Measurements from ENCODE around the gene FBXL13.
"Not testable (repeated sequence)": the region's sequence is repeated elsewhere in the genome, so short reads cannot be mapped to it uniquely, and the experiment has no call there.

The FBXL13 gene

GRCh38 chr7:102931757-102932156 lies 142.8 kb downstream of the FBXL13 start:
- no peak for DNase-seq

GRCh38 chr7:102927312-102927933 lies 147.2 kb downstream of the FBXL13 start:
- peak; percentile 80 for DNase-seq

- DNase-seq: peak; percentile 63
Measured at GRCh38 chr7:102926783-102927140, 147.8 kb downstream of the FBXL13 start.

GRCh38 chr7:102925976-102926782 lies 148.4 kb downstream of the FBXL13 start:
- peak; percentile 59 for DNase-seq

GRCh38 chr7:102918845-102919244 lies 155.8 kb downstream of the FBXL13 start:
- peak; percentile 55 for DNase-seq

- DNase-seq: no peak
Measured at GRCh38 chr7:102917436-102918353, 156.9 kb downstream of the FBXL13 start.

- peak; percentile 53 for DNase-seq
Measured at GRCh38 chr7:102916881-102917280, 157.7 kb downstream of the FBXL13 start.

GRCh38 chr7:102916426-102916825 lies 158.2 kb downstream of the FBXL13 start:
- DNase-seq: peak; percentile 69

GRCh38 chr7:102914585-102914984 lies 160.0 kb downstream of the FBXL13 start:
- DNase-seq: peak; percentile 74

- DNase-seq: no peak
Measured at GRCh38 chr7:102913826-102914225, 160.8 kb downstream of the FBXL13 start.

- DNase-seq: peak; percentile 92
Measured at GRCh38 chr7:102912742-102913141, 161.9 kb downstream of the FBXL13 start, which contains the start of gene LRRC17. LRRC17 (plus strand) TSS chr7:102913000; CDS start chr7:102933914, 20,914 bp downstream.

- no peak for DNase-seq
Measured at GRCh38 chr7:102908676-102909075, 165.9 kb downstream of the FBXL13 start.

- DNase-seq: not testable (repeated sequence)
Measured at GRCh38 chr7:102903576-102903975, 171.0 kb downstream of the FBXL13 start.

- not testable (repeated sequence) for DNase-seq
Measured at GRCh38 chr7:102902052-102902451, 172.5 kb downstream of the FBXL13 start.

- DNase-seq: no peak
Measured at GRCh38 chr7:102898532-102898859, 176.1 kb downstream of the FBXL13 start.

GRCh38 chr7:102897856-102898531 lies 176.6 kb downstream of the FBXL13 start:
- no peak for DNase-seq

GRCh38 chr7:102897211-102897631 lies 177.4 kb downstream of the FBXL13 start:
- DNase-seq: no peak

- DNase-seq: no peak
Measured at GRCh38 chr7:102896585-102896984, 178.0 kb downstream of the FBXL13 start.

- no peak for DNase-seq
Measured at GRCh38 chr7:102895602-102896001, 179.0 kb downstream of the FBXL13 start.

- DNase-seq: no peak
Measured at GRCh38 chr7:102892631-102893278, 181.8 kb downstream of the FBXL13 start.

- peak; percentile 87 for DNase-seq
Measured at GRCh38 chr7:102891693-102892261, 182.8 kb downstream of the FBXL13 start.
